Calu3 (cell line): ENCODE data around the gene MRPL20. TPM values are rescaled to one million over a fixed set of nuclear protein-coding genes. Genes with fewer than 3 reads are reported as not detected.
"Not testable (repeated sequence)": the region's sequence is repeated elsewhere in the genome, so short reads cannot be mapped to it uniquely, and the experiment has no call there.

Experiments
- BruUV-seq: library from RNA; stranded (reverse); fragments of 400-500 nt; replicated peaks from 2 replicates; lab custom pipeline; 2021; lab: Mats Ljungman, UMichigan
- CTCF ChIA-PET: fragments of 300-600 bp; sonication (Branson Sonifier 250); formaldehyde crosslinking; loops from one replicate; lab custom pipeline; 2022; ENCODE audit warnings: antibody characterized with exemption; lab: Charles Lee
- DNase-seq: peaks from one replicate; pipeline ENCODE4 v3.0.0; 2022
- H3K27ac Mint-ChIP-seq: one replicate; pipeline ENCODE4 v1.8.0; 2022; ENCODE audit warnings: mixed read lengths; ENCODE audit not compliant: unreplicated experiment
- H3K27me3 Mint-ChIP-seq: one replicate; pipeline ENCODE4 v1.8.0; 2022; ENCODE audit warnings: mixed read lengths; ENCODE audit not compliant: unreplicated experiment
- H3K36me3 Mint-ChIP-seq: one replicate; pipeline ENCODE4 v1.8.0; 2022; ENCODE audit warnings: mild to moderate bottlenecking, moderate library complexity, mixed read lengths; ENCODE audit not compliant: insufficient read depth, unreplicated experiment
- H3K4me1 Mint-ChIP-seq: one replicate; pipeline ENCODE4 v1.8.0; 2022; ENCODE audit warnings: mild to moderate bottlenecking, low read depth, mixed read lengths; ENCODE audit not compliant: unreplicated experiment
- H3K4me3 Mint-ChIP-seq: one replicate; pipeline ENCODE4 v1.8.0; 2022; ENCODE audit warnings: mild to moderate bottlenecking, low read depth, moderate library complexity, mixed read lengths; ENCODE audit not compliant: unreplicated experiment
- H3K9me3 Mint-ChIP-seq: one replicate; pipeline ENCODE4 v1.8.0; 2022; ENCODE audit warnings: low read depth, mixed read lengths; ENCODE audit not compliant: unreplicated experiment
- intact Hi-C: fragments of 100-400 bp; cut with micrococcal nuclease; formaldehyde crosslinking; loops from one replicate; pipeline ENCODE4 v1.10.0; 2022; ENCODE audit not compliant: unreplicated experiment
- total RNA-seq: library from RNA; stranded (reverse); gene quantifications from 2 replicates; pipeline ENCODE4 v1.2.3, GENCODE V29; 2022
- TF ChIP-seq, protein P1 (sequence below): fragments of 200-600 bp; IDR thresholded peaks from one replicate; pipeline ENCODE4 v1.8.0; 2022; ENCODE audit warnings: antibody characterized with exemption; ENCODE audit not compliant: unreplicated experiment

The MRPL20 gene
- total RNA-seq, 1 experiment from 2014 or later, result 81.2 TPM

DNA sequence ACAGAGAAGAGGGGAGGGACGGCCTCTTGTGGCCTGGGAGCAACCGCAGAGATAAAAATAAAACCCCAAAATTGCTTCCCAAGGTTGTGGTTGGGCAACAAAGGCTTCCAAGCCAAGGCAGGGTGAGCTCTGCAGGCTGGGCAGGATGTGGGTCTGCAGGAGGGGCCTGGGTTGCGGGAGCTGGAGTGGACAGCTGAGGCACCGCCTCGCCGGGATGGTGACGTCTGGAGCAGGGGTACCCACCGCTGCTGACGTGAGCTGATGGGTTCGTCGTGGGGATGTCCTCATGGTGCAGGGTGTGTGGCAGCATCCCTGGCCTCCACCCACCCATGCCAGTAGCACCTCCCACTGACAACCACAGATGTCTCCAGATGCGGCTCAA, 35.7 kb downstream of the MRPL20 start:
- BruUV-seq, result no TSS peak
- TF ChIP-seq, protein P1, sequence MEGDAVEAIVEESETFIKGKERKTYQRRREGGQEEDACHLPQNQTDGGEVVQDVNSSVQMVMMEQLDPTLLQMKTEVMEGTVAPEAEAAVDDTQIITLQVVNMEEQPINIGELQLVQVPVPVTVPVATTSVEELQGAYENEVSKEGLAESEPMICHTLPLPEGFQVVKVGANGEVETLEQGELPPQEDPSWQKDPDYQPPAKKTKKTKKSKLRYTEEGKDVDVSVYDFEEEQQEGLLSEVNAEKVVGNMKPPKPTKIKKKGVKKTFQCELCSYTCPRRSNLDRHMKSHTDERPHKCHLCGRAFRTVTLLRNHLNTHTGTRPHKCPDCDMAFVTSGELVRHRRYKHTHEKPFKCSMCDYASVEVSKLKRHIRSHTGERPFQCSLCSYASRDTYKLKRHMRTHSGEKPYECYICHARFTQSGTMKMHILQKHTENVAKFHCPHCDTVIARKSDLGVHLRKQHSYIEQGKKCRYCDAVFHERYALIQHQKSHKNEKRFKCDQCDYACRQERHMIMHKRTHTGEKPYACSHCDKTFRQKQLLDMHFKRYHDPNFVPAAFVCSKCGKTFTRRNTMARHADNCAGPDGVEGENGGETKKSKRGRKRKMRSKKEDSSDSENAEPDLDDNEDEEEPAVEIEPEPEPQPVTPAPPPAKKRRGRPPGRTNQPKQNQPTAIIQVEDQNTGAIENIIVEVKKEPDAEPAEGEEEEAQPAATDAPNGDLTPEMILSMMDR, result no peak
- no peak overlapping the region for H3K4me3 Mint-ChIP-seq
- no peak for DNase-seq
- H3K9me3 Mint-ChIP-seq, result no peaks in the 10 kb centered on the region
- CTCF ChIA-PET, result no interaction called here
- no peak overlapping the region for H3K27ac Mint-ChIP-seq
- no peaks in the 10 kb centered on the region for H3K27me3 Mint-ChIP-seq
- peaks cover 24% of the 10 kb centered on the region for H3K36me3 Mint-ChIP-seq
- no peaks in the 10 kb centered on the region for H3K4me1 Mint-ChIP-seq
- intact Hi-C loops, result no loop called here

DNA sequence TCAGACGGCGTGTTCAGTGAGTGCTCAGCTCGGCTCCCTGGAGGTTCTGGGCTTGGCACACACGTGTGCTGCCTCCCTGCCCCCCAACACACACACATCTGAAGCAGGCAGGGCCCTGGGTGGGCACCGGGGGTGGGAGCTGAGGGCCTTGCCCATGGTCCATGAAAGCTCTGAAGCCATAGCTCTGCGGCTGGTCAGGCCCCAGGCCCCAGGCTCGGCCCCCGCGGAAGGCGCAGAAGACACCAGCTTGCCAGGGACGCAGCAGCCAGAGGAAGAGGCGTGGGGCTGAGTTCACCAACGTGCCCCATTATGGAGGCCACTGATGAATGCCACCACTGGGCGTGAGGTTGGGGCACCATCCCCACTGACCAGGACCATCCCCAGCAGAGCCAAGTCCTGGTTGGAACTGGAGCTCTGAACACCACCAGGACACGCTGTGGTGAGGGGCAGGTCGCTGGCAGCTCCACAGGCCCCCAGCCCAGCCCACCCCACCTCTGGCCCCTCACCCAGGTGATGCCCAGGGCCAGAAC, 36.3 kb downstream of the MRPL20 start:
- CTCF ChIA-PET, result no interaction called here
- H3K27ac Mint-ChIP-seq, result no peak overlapping the region
- no peak overlapping the region for H3K4me3 Mint-ChIP-seq
- intact Hi-C loops, result no loop called here
- TF ChIP-seq, protein P1, result no peak
- no peaks in the 10 kb centered on the region for H3K27me3 Mint-ChIP-seq
- no peak for DNase-seq
- no peaks in the 10 kb centered on the region for H3K4me1 Mint-ChIP-seq
- no peaks in the 10 kb centered on the region for H3K9me3 Mint-ChIP-seq
- no TSS peak for BruUV-seq
- H3K36me3 Mint-ChIP-seq, result peaks cover 24% of the 10 kb centered on the region

DNA sequence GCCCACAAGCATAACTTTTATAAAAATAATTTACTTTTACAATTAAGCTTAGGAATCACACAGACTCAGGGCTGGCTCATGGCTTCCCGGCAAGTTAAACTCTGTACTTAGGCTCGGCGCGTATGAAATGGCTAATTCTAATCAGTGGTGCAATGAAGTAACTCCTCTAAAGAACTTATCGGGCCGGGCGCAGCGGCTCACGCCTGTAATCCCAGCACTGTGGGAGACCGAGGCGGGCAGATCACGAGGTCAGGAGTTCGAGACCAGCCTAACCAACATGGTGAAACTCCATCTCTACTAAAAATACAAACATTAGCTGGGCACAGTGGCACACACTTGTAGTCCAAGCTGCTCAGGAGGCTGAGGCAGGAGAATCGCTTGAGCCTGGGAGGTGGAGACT, 37.0 kb downstream of the MRPL20 start:
- DNase-seq, H3K27ac Mint-ChIP-seq, H3K4me3 Mint-ChIP-seq, H3K9me3 Mint-ChIP-seq, intact Hi-C loops, H3K27me3 Mint-ChIP-seq, CTCF ChIA-PET, BruUV-seq, H3K4me1 Mint-ChIP-seq: not testable (repeated sequence)
- peaks cover 19% of the 10 kb centered on the region for H3K36me3 Mint-ChIP-seq

DNA sequence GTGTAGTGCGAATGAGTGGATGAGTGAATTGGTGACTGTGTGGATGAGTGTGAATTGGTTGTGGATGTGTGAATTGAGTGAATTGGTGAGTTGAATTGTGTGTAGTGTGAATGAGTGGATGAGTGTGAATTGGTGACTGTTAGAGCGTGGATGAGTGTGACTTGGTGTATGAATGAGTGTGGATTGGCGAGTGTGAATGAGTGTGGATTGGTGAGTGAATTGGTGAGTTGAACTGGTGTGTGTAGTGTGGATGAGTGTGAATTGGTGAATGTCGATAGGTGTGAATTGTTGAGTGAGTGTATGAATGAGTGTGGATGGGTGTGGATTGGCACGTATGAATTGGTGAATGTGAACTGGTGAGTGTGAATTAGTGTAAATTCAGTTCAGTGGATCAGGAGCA, 39.8 kb downstream of the MRPL20 start:
- no peaks in the 10 kb centered on the region for H3K36me3 Mint-ChIP-seq
- no peaks in the 10 kb centered on the region for H3K27me3 Mint-ChIP-seq
- no peak overlapping the region for H3K27ac Mint-ChIP-seq
- H3K4me1 Mint-ChIP-seq, result no peaks in the 10 kb centered on the region
- H3K4me3 Mint-ChIP-seq, result no peak overlapping the region
- CTCF ChIA-PET, result no interaction called here
- TF ChIP-seq, protein P1, result no peak
- no peaks in the 10 kb centered on the region for H3K9me3 Mint-ChIP-seq
- no TSS peak for BruUV-seq
- intact Hi-C loops, result no loop called here
- DNase-seq, result no peak

DNA sequence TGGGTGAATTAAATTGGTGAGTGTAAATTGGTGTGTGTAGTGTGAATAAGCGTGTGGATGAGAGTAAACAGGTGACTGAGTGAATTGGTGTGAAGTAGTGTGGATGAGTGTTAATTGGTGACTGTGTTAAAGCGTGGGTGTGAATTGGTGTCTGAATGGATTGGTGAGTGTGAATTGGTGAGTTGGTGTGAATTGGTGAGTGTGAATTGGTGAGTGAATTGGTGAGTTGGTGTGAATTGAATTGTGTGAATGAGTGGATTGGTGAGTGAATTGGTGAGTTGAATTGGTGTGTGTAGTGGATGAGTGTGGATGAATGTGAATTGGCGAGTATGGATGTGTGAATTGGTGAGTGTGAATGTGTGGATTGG, 40.4 kb downstream of the MRPL20 start:
- no peak overlapping the region for H3K4me3 Mint-ChIP-seq
- intact Hi-C loops, result no loop called here
- no peaks in the 10 kb centered on the region for H3K4me1 Mint-ChIP-seq
- H3K27me3 Mint-ChIP-seq, result no peaks in the 10 kb centered on the region
- no peaks in the 10 kb centered on the region for H3K36me3 Mint-ChIP-seq
- no peaks in the 10 kb centered on the region for H3K9me3 Mint-ChIP-seq
- no TSS peak for BruUV-seq
- no peak for DNase-seq
- CTCF ChIA-PET, result no interaction called here
- TF ChIP-seq, protein P1, result no peak
- no peak overlapping the region for H3K27ac Mint-ChIP-seq
